Uterus (tissue), 2 donors: ENCODE measurements around the gene PTPRD.

ENCODE experiments used
- CTCF ChIP-seq, 4 experiments: fragments of 200-600 bp in 2 of 4; fragments of 450-650 bp in 2 of 4; sonication (generic) in 2 of 4; IDR thresholded peaks; one replicate each; pipeline ENCODE4 v1.5.1; 2016 to 2019; ENCODE audit warnings: antibody characterized with exemption in 4 of 4, mild to moderate bottlenecking in 2 of 4, moderate library complexity in 1 of 4
- POLR2A ChIP-seq, 2 donors: fragments of 450-650 bp; IDR thresholded peaks; one replicate each; pipeline ENCODE4 v1.6.1; 2016; ENCODE audit warnings: antibody characterized with exemption in 2 of 2, mild to moderate bottlenecking in 1 of 2, moderate library complexity in 1 of 2

GRCh38 chr9:8781458-8781857, 1831.3 kb downstream of the PTPRD start:
- TF ChIP-seq POLR2A (IDR thresholded peaks at IDR 0.05) (no peak), CTCF (IDR thresholded peaks at IDR 0.05) (no peak)
